Left kidney (tissue), 2 donors: Measurements from ENCODE around the gene DLGAP1. TPM values are rescaled to one million over a fixed set of nuclear protein-coding genes. Genes with fewer than 3 reads are reported as not detected.

ENCODE experiments used
- DNase-seq: peaks from one replicate; pipeline ENCODE4 v3.0.0-alpha.2; 2013
- polyA plus RNA-seq: library from polyadenylated mRNA; unstranded; fragments of 120-200 nt; gene quantifications from one replicate; pipeline ENCODE4 v1.2.1, GENCODE V29; 2013; ENCODE audit not compliant: insufficient read length

DLGAP1 gene
- polyA plus RNA-seq, 1 donor: 6.2 TPM

DNA sequence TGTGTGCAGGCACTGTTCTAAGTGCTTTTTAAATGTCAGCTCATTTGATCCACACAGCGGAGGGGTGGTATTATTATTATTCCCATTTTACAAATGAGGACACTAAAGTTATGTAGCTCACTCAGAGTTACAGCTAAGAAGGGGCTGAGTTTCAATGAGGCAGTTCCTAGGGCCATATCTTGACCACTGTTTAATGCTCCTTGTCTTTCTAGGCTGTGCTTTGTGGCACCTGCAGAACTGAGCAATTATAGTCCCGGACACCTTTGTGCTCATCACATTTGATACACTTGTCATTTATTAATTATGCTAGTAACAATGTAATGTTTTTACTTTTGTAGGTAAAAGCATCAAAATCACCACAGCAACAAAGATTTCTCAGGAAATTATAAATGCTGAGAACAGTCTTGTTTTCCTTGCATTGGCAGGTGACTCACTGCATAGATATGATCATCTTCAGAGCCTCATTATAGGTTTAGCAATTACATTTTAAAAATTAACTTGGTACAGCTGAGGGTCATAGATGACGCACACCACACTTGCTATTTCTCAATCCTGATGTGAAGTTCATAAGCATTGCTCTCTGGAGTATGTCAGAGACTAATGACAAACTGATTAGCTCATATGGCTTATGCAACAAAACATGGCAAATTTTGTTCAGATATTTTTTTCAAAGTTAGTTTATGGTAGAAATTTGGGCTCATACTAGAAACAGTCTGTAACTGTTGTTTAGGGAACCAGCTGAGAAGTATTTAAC, 638.3 kb downstream of the DLGAP1 start:
- DNase-seq: no peak

DNA sequence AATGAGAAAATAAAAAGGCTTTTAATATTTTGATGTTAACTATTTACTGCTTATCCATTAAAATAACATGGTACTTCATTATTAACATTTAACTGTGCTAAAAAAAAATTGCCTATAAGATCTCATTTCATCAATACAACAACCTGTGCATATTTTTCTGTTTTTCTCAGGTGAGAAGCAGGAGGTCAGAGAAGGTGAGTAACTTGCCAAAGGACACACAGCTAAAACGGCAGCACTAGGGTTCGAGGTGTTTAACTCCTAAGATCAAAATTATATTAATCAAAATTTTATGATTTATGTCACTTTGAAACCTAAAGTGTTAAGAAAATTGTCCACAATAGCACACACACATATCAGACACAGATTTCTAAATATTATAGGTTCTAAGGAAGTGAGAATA, 639.1 kb downstream of the DLGAP1 start:
- no peak for DNase-seq

- DNase-seq: no peak
Measured at GRCh38 chr18:3814816-3815215, 640.3 kb downstream of the DLGAP1 start.

GRCh38 chr18:3810296-3810695, 644.8 kb downstream of the DLGAP1 start:
- no peak for DNase-seq

GRCh38 chr18:3808985-3809780, 645.9 kb downstream of the DLGAP1 start:
- no peak for DNase-seq

DNA sequence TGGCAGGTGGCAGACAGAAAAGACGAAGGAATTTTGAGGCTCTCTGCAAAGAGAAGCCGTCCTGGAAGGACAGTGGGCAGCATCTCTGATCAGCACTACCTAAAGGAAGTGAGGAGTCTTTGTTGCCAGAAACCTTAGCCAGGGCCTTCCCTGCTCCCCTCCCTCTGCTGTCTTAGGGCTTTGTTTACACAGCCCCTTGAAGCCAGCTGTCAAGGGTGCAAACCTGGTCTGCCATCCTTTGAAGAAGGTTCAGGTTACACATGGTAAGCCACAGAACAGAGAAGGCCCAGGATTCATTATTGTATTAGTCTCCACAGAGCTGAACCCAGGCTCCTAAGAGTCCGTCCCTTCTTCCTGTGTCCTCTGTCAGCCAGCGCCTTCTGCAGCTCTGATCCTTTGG, 648.5 kb downstream of the DLGAP1 start:
- peak; percentile 38 for DNase-seq

DNA sequence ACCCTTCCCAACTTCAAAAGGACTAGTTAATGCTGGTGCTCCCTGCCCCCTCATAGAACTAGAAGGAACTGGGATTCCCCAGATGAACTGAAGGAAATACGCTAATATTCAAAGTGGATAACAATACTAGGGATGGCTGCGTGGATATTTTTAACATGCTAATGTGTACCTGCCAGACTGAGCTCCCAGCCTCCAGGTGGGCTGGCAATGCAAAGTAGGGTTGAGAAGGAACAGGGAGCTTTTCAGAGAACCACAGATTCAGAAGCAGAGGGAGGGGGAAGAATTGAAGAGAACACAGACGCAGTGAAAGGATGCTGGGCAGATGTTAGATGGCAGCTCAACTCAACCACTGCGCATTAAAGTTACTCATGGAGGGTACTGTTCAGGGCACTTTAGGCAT, 650.8 kb downstream of the DLGAP1 start:
- DNase-seq: no peak

DNA sequence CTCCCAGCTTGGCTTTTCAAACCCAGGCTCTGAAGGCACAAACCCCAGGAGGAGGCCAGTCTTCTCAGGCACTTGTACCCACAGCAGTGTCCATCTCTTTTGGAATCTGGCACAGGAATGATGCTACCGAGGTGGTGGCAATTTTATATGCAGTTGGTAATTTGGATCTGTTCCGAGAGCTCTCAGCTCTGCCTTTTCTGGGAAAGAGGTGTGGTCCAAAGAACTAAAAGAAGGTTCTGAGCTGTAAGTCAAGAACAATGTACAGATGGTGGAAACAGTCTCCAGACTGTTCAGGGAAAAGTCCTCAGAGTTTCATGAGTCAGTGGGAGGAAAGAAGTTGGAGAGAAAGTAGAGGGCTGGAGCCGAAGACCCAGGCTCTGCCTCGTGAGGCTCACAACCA, 651.8 kb downstream of the DLGAP1 start:
- DNase-seq: no peak

DNA sequence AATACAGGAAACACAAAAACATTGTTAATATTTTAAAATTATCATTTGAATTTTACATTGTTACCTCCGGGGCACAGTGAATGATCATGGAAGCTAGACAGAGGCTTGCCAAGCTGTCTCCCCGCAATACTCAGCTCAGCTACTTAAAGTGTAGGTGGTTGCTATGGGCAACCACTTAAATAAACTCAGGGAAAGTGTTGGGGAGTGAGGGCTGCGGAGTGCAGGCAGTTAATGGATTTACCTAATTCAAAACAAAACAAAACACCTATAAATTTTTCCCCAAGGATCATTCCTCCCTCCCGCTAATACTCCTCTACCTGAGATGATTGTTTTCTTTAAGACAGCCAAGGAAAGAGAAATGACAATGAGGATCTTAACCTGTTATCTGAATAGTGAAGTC, 655.6 kb downstream of the DLGAP1 start:
- peak; percentile 60 for DNase-seq

DNA sequence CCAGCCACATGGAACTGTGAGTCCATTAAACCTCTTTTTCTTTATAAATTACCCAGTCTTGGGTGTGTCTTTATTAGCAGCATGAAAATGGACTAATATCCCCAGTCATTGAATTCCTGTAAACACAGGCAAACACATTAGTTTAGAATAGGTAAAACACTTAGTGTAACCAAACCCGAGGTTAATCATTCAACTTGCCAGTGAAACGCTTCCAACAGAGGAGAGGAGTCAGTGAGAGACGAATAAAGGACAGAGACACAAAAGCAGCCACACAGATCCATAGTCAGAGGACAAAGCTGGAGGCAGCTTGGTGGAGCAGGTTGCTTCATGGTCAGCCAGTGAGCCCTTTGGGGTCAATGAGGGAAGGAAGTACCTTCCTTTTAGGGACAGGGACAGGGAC, 657.1 kb downstream of the DLGAP1 start:
- DNase-seq: no peak

- DNase-seq: no peak
Measured at GRCh38 chr18:3796434-3796833, 658.7 kb downstream of the DLGAP1 start.

- DNase-seq: no peak
Measured at GRCh38 chr18:3794537-3795348, 660.4 kb downstream of the DLGAP1 start.

- DNase-seq: no peak
Measured at GRCh38 chr18:3793545-3793944, 661.6 kb downstream of the DLGAP1 start.

DNA sequence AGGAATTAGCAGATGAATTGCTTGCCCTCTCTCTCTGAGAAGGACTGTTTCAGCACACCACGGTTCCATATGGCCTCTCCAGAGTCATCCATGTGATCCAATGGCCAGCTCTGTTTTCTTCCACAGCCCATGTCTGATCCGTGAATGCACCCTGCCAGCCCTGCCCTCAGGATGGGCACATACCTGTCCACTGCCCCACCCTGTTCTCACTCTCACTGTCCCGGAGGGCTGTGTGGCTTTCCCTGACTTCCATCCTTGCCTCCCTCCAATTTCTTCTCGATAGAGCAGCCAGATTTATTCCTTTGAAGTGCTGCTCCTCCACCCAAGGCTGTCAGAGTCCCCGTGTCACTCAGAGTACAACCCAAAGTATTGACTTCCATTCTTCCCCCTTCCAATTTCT, 662.0 kb downstream of the DLGAP1 start:
- no peak for DNase-seq

- no peak for DNase-seq
Measured at GRCh38 chr18:3792711-3793110, 662.4 kb downstream of the DLGAP1 start.

GRCh38 chr18:3791238-3791637, 663.9 kb downstream of the DLGAP1 start:
- no peak for DNase-seq

GRCh38 chr18:3790703-3791102, 664.4 kb downstream of the DLGAP1 start:
- DNase-seq: peak; percentile 69

DNA sequence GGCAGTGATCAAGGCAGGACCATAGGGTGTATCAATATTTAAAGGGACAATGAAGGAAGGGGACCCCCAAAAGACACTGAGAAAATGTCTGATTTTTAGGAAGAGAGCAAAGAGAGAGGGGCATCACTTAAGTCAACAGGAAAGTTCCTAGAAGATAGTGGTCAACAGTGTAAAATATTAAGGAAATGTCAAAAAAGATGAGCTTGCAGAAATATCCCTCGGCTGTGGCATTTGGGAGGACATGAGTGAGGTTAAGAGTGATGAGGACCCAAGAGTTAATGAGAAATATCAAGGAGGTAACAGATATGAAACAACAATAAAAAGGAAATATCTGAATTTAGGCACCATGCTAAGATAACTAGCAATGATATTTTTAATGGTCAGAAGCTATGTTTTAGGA, 665.6 kb downstream of the DLGAP1 start:
- no peak for DNase-seq

- no peak for DNase-seq
Measured at GRCh38 chr18:3784949-3785348, 670.2 kb downstream of the DLGAP1 start.

- no peak for DNase-seq
Measured at GRCh38 chr18:3782901-3783300, 672.2 kb downstream of the DLGAP1 start.

DNA sequence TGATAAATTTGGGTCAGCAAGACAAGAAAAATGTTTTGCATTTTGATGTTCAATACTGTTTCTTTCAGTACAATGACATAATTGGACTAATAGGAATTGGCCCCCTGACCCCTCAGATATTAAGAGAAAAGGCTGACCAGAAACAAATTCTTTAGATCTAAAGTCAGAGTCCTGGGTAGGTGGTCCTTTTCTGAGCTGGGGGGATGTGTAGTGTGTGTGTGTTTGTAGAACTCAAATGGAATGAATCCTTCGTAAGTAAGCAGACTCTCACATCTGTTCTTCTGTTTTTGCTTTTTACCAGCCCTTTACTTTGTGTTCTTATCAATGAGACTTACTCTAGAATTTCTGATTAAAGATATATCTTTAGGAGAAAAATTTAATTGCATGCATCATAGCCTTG, 677.4 kb downstream of the DLGAP1 start:
- no peak for DNase-seq

DNA sequence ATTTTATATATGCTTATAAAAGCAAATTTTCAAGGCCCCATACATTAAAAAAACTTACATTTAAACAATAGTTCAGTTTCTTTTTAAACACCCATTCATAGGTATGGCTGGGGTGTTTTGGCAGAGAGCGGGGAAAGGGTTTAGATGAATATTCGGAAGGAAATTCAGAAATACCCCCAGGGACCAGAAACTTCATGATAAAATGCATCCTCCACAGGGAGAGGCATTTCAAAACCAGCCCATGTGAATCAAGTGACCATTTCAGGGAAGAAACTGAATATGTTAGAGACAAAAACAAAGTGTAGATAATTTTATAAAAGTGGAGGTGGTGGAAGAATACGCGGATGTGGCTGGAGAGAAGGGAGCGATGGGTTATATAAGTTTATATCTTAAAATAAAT, 678.0 kb downstream of the DLGAP1 start:
- no peak for DNase-seq

- no peak for DNase-seq
Measured at GRCh38 chr18:3775996-3776395, 679.1 kb downstream of the DLGAP1 start.
